ENCODE results near the gene SLC25A36. TPM values are rescaled to one million over a fixed set of nuclear protein-coding genes. Genes with fewer than 3 reads are reported as not detected.

Gene SLC25A36, protein sequence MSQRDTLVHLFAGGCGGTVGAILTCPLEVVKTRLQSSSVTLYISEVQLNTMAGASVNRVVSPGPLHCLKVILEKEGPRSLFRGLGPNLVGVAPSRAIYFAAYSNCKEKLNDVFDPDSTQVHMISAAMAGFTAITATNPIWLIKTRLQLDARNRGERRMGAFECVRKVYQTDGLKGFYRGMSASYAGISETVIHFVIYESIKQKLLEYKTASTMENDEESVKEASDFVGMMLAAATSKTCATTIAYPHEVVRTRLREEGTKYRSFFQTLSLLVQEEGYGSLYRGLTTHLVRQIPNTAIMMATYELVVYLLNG
- 14.1 to 20.1 TPM (median 19.5 TPM) in 5 replicates for total RNA-seq (2022; extraction: Qiagen RNA extraction)

DNA sequence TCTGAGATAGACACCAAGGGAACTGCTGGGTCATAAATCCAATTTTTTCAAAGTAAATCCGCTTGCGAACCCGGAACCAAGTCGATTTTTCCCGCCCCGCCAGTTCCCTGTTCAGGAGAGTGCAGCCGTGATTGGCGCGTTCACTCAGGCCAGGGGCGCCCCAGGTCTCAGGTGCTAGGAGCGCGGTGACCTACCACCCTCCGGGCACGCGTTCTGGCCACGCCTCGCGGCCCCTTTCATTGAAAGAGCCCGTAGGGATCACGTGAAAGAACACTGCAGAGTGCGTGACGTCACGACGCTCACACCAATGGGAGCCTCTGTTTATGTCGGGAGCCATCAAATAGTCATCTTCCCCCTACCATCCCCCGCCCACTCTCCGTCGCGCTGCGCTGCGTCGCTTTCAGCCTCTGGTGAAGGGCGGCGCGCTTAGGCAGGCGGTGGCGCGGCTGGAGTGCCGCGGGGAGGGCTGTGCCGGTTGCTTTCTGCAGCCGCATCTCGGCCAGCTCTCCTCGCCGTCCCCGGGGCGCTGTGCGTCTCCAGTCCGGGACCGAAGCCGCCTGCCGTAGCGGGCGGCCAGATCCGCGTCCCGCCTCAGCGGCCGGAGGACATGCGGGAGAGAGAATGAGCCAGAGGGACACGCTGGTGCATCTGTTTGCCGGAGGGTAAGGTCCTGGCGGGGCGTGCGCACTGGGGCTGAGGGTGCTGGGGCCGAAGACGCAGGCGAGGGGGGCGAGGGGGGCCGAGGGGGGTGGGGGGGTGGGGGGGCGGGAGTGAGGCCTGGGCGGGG, at the start of gene SLC25A36:
Gene SLC25A36 (plus strand): TSS at position 403 of the 787 bp plus-strand sequence. CDS start 219 bp downstream, at position 622.

Other genes starting within 250 kb of the SLC25A36 start
- gene SPSB4, start 109.5 kb downstream of the SLC25A36 start, total RNA-seq (2022; extraction: Qiagen RNA extraction) = 0.11 to 0.28 TPM (median 0.19 TPM) in 5 replicates

Data from A549 treated with AZD2906 at 1 μM for 4 hours (cell line).